KMS-11 (cell line): Measurements from ENCODE around the gene ARFGAP1.

Experiments used
- H2AFZ ChIP-seq: fragments of 200-600 bp; sonication (generic); 2 replicates; pipeline ENCODE4 v1.6.1; 2016; ENCODE audit warnings: antibody characterized with exemption, mixed run types, low read depth
- H3K27ac ChIP-seq: fragments of 200-600 bp; sonication (generic); 2 replicates; pipeline ENCODE4 v1.6.1; 2016; ENCODE audit warnings: mild to moderate bottlenecking, mixed run types
- H3K27me3 ChIP-seq: fragments of 200-600 bp; sonication (generic); 2 replicates; pipeline ENCODE4 v1.6.1; 2017; ENCODE audit warnings: mild to moderate bottlenecking, low read depth, mixed run types, moderate library complexity; ENCODE audit not compliant: insufficient read depth
- H3K36me3 ChIP-seq: fragments of 200-600 bp; sonication (generic); 2 replicates; pipeline ENCODE4 v1.6.1; 2017; ENCODE audit warnings: mild to moderate bottlenecking, mixed run types; ENCODE audit not compliant: insufficient read depth
- H3K4me1 ChIP-seq: fragments of 200-600 bp; sonication (generic); 2 replicates; pipeline ENCODE4 v1.6.1; 2016; ENCODE audit warnings: mild to moderate bottlenecking, low read depth, mixed run types; ENCODE audit not compliant: poor library complexity, severe bottlenecking
- H3K4me2 ChIP-seq: fragments of 200-600 bp; sonication (generic); 2 replicates; pipeline ENCODE4 v1.7.0; 2016; ENCODE audit warnings: mild to moderate bottlenecking, mixed run types
- H3K4me3 ChIP-seq: fragments of 200-600 bp; sonication (generic); IDR thresholded peaks from 2 replicates; pipeline ENCODE4 v1.6.1; 2017; ENCODE audit warnings: low read depth, low read length, mixed read lengths; ENCODE audit not compliant: insufficient read depth
- H3K79me2 ChIP-seq: fragments of 200-600 bp; sonication (generic); 2 replicates; pipeline ENCODE4 v1.6.1; 2016; ENCODE audit warnings: low read depth, mixed run types; ENCODE audit not compliant: insufficient read depth
- H3K9ac ChIP-seq: fragments of 200-600 bp; sonication (generic); 2 replicates; pipeline ENCODE4 v1.6.1; 2016; ENCODE audit warnings: mild to moderate bottlenecking, mixed run types
- H4K20me1 ChIP-seq: fragments of 200-600 bp; sonication (generic); 2 replicates; pipeline ENCODE4 v1.6.1; 2016; ENCODE audit warnings: mild to moderate bottlenecking, mixed run types; ENCODE audit not compliant: insufficient read depth
- CTCF ChIP-seq: fragments of 200-600 bp; sonication (generic); conservative IDR thresholded peaks from 2 replicates; pipeline ENCODE4 v1.6.1; 2017; ENCODE audit warnings: low read depth, mild to moderate bottlenecking, antibody characterized with exemption, low read length, moderate library complexity, mixed read lengths

The ARFGAP1 gene

GRCh38 chr20:63241272-63241671 lies 31.3 kb upstream of the ARFGAP1 start:
- Histone ChIP-seq H2AFZ (no peak overlapping the region), H3K36me3 (no peaks in the 10 kb centered on the region), H3K79me2 (no peaks in the 10 kb centered on the region), H3K9ac (no peak overlapping the region), H3K4me1 (no peaks in the 10 kb centered on the region), H3K4me3 (no peak overlapping the region), H3K27me3 (peaks cover 98% of the 10 kb centered on the region), H4K20me1 (no peaks in the 10 kb centered on the region), H3K4me2 (no peak overlapping the region), H3K27ac (no peak overlapping the region)
- no peak for TF ChIP-seq CTCF

DNA sequence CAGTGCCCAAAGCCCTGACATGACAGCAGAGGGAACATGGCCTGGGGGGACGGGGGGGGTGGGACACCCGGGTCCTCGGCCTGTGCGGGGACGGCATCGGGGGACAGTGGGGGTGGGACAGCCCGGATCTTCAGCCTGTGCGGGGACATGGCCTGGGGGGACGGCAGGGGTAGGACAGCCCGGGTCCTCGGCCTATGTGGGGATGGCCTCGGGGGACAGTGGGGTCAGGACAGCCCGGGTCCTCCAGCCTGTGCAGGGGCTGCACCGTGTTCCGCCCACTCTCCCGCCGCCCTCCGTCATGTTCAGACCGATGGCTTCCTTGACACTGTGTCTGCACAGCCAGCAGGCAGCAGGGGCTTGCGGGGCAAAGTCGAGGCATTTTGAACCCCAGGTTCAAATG lies 29.9 kb upstream of the ARFGAP1 start:
- H4K20me1 ChIP-seq: no peaks in the 10 kb centered on the region
- no peak for TF ChIP-seq CTCF
- no peak overlapping the region for H3K4me3 ChIP-seq
- peaks cover 98% of the 10 kb centered on the region for H3K27me3 ChIP-seq
- no peak overlapping the region for H3K27ac ChIP-seq
- H3K9ac ChIP-seq: no peak overlapping the region
- H3K79me2 ChIP-seq: no peaks in the 10 kb centered on the region
- H3K4me2 ChIP-seq: no peak overlapping the region
- no peaks in the 10 kb centered on the region for H3K36me3 ChIP-seq
- no peak overlapping the region for H2AFZ ChIP-seq
- H3K4me1 ChIP-seq: peaks cover 6% of the 10 kb centered on the region

DNA sequence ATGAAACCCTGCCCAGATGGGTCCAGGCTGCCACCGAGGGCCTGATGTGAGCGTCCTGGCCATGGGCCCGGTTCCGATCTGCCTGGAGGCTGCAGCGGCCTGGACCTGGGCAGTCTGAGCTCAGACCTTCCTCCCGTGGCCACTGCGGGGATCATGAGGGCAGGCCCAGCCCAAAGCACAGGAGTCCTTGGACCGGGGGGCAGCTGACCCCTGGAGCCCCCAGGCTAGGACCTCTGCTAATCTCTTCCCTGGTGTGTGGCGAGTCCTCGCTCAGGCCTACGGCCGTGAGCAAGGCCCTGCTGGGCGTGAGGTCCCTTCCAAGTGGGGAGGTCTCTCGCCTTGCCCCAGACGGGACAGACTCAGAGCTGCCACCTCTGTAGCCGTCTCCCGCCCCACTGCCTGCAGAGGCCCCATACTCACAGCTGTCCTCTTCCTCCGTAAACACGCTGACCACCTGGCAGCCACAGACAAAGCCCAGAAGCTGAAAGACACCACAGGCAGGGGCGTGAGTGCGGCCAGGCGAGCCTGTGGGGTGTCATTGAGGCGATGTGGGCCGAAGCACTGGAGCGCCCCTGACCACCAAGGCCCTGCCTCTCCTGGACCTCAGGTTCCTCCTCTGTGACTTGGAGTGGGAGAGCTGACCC lies 28.9 kb upstream of the ARFGAP1 start:
- TF ChIP-seq CTCF: no peak
- Histone ChIP-seq H3K9ac (no peak overlapping the region), H4K20me1 (no peaks in the 10 kb centered on the region)

DNA sequence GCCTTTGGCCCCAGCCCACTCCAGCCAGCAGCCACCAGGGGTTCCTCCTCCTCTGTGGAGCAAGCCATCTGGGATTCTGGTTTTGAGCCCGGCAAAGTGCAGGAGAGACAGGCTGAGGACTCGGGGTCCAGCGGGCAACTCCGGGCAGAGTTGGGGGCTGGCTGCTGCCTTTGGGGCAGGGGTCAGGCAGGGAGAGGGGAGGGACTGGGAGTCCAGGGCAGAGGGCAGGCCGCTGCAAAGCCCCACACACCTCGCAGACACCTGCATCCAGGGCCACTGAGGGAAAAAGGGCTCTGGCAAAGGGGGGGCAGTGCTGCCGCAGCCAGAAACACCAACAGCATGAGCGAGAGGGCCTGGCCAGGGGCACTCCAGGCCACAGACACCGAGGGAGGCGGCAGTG lies 28.1 kb upstream of the ARFGAP1 start:
- Histone ChIP-seq H3K27me3 (peaks cover 98% of the 10 kb centered on the region), H3K36me3 (no peaks in the 10 kb centered on the region), H3K4me2 (no peak overlapping the region), H2AFZ (no peak overlapping the region), H3K4me1 (peaks cover 6% of the 10 kb centered on the region), H3K27ac (no peak overlapping the region), H4K20me1 (no peaks in the 10 kb centered on the region), H3K9ac (no peak overlapping the region), H3K4me3 (no peak overlapping the region), H3K79me2 (no peaks in the 10 kb centered on the region)
- TF ChIP-seq CTCF: no peak

More for the DNA sequence above, 28.9 kb upstream of the ARFGAP1 start:
- H3K4me3 ChIP-seq: no peak overlapping the region
- H3K36me3 ChIP-seq: no peaks in the 10 kb centered on the region
- no peaks in the 10 kb centered on the region for H3K79me2 ChIP-seq
- peaks cover 6% of the 10 kb centered on the region for H3K4me1 ChIP-seq
- H3K27ac ChIP-seq: no peak overlapping the region
- peaks cover 98% of the 10 kb centered on the region for H3K27me3 ChIP-seq
- H2AFZ ChIP-seq: no peak overlapping the region
- H3K4me2 ChIP-seq: no peak overlapping the region
